ENCODE results near the gene TSPO2.
"Not testable (repeated sequence)": the region's sequence is repeated elsewhere in the genome, so short reads cannot be mapped to it uniquely, and the experiment has no call there.

The TSPO2 gene

GRCh38 chr6:41042226-41043055 lies at the start of gene TSPO2:
TSS of gene TSPO2 (plus strand) at chr6:41042467. CDS start at chr6:41042986, 519 bp downstream.
- ATAC-seq = no peak

- no peak for ATAC-seq
These were observed 49.5 kb upstream of the TSPO2 start for GRCh38 chr6:40992746-40993145.

GRCh38 chr6:40996591-40997233 lies 45.6 kb upstream of the TSPO2 start:
- no peak for ATAC-seq

- no peak for ATAC-seq
These were observed 44.9 kb upstream of the TSPO2 start for GRCh38 chr6:40997234-40997957.

GRCh38 chr6:40998661-40999060 lies 43.6 kb upstream of the TSPO2 start:
- ATAC-seq = no peak

- ATAC-seq = no peak
These were observed 42.7 kb upstream of the TSPO2 start for GRCh38 chr6:40999569-40999968.

GRCh38 chr6:41000248-41000647 lies 42.0 kb upstream of the TSPO2 start:
- ATAC-seq = no peak

GRCh38 chr6:41002168-41002567 lies 40.1 kb upstream of the TSPO2 start:
- no peak for ATAC-seq

GRCh38 chr6:41006217-41006616 lies 36.0 kb upstream of the TSPO2 start:
- peak; percentile 44 to 68 for ATAC-seq

GRCh38 chr6:41006980-41007379 lies 35.3 kb upstream of the TSPO2 start:
- ATAC-seq = not testable (repeated sequence)

- no peak for ATAC-seq
These were observed 34.3 kb upstream of the TSPO2 start for GRCh38 chr6:41008011-41008410.

- no peak for ATAC-seq
These were observed 32.6 kb upstream of the TSPO2 start for GRCh38 chr6:41009669-41010068.

- ATAC-seq = no peak
These were observed 30.6 kb upstream of the TSPO2 start for GRCh38 chr6:41011673-41012072.

- ATAC-seq = no peak
These were observed 28.7 kb upstream of the TSPO2 start for GRCh38 chr6:41013466-41014153.

- no peak for ATAC-seq
These were observed 27.5 kb upstream of the TSPO2 start for GRCh38 chr6:41014780-41015179.

GRCh38 chr6:41015860-41016259 lies 26.4 kb upstream of the TSPO2 start:
- ATAC-seq = not testable (repeated sequence)

- ATAC-seq = no peak
These were observed 24.6 kb upstream of the TSPO2 start for GRCh38 chr6:41017663-41018062.

GRCh38 chr6:41021832-41022231 lies 20.4 kb upstream of the TSPO2 start:
- no peak for ATAC-seq

- ATAC-seq = no peak
These were observed 20.0 kb upstream of the TSPO2 start for GRCh38 chr6:41022294-41022693.

GRCh38 chr6:41023114-41023513 lies 19.2 kb upstream of the TSPO2 start:
- ATAC-seq = no peak

GRCh38 chr6:41025966-41026530 lies 16.2 kb upstream of the TSPO2 start:
- ATAC-seq = no peak

- no peak for ATAC-seq
These were observed 15.0 kb upstream of the TSPO2 start for GRCh38 chr6:41027241-41027640.

All from activated CD4-positive, CD25-positive, alpha-beta regulatory T cell treated with anti-CD3 and anti-CD28 coated beads, Interleukin-2, amount 50 U/mL, for 24 hours (primary cell).